Esophagus squamous epithelium (tissue), 5 donors: Measurements from ENCODE around the gene STRBP. TPM values are rescaled to one million over a fixed set of nuclear protein-coding genes. Genes with fewer than 3 reads are reported as not detected.
A peak's percentile ranks its signal among the peaks of the same experiment; 100 is the strongest.

Source experiments
- DNase-seq: peaks from one replicate; lab custom pipeline; 2025; lab: John Stamatoyannopoulos, UW
- H3K27ac ChIP-seq, 4 donors: fragments of 200-600 bp; sonication (generic); one replicate each; pipeline ENCODE4 v1.5.1; 2016 to 2019; ENCODE audit warnings: mild to moderate bottlenecking in 1 of 4
- H3K27me3 ChIP-seq, 4 donors: fragments of 200-600 bp; sonication (generic); 1 replicate in 3 of 4; 2 replicates in 1 of 4; pipeline versions ENCODE4 v1.5.1 to v1.6.0; 2017 to 2021; ENCODE audit warnings: antibody characterized with exemption in 1 of 4
- H3K36me3 ChIP-seq, 3 donors: fragments of 200-600 bp; sonication (generic); one replicate each; pipeline ENCODE4 v1.5.1; 2016 to 2019
- H3K4me1 ChIP-seq, 3 donors: fragments of 200-600 bp; sonication (generic); one replicate each; pipeline ENCODE4 v1.5.1; 2017 to 2019
- H3K4me3 ChIP-seq, 4 donors: fragments of 200-600 bp; sonication (generic); 1 replicate in 3 of 4; 2 replicates in 1 of 4; pipeline ENCODE4 v1.5.1; 2016 to 2019; ENCODE audit warnings: mild to moderate bottlenecking in 2 of 4, moderate library complexity in 1 of 4
- H3K9me3 ChIP-seq, 3 donors: fragments of 200-600 bp; sonication (generic); one replicate each; pipeline ENCODE4 v1.5.1; 2016 to 2019
- POLR2A ChIP-seq, 4 donors: fragments of 450-650 bp; IDR thresholded peaks; one replicate each; pipeline ENCODE4 v1.6.1; 2017; ENCODE audit warnings: antibody characterized with exemption in 4 of 4, mild to moderate bottlenecking in 4 of 4, moderate library complexity in 3 of 4
- WGBS, 2 donors: methylation state at CpG; one replicate each; pipeline ENCODE4 v1.1.5; 2018; 5-methylcytosine and 5-hydroxymethylcytosine counted together
- intact Hi-C: fragments of 100-400 bp; cut with DNase I; formaldehyde crosslinking; loops from one replicate; pipeline ENCODE4 v1.15.0; 2022
- total RNA-seq, 4 donors: library from RNA; depleted of rRNA; stranded (reverse); fragments of >200 nt; gene quantifications; one replicate each; pipeline ENCODE4 v1.1.0, GENCODE V29; 2016
- TF ChIP-seq, protein P1 (sequence below), 6 experiments: fragments of 450-650 bp in 4 of 6; fragments of 200-600 bp in 2 of 6; sonication (generic) in 2 of 6; IDR thresholded peaks; one replicate each; pipeline ENCODE4 v1.5.1; 2016 to 2019; ENCODE audit warnings: antibody characterized with exemption in 6 of 6, mild to moderate bottlenecking in 4 of 6, moderate library complexity in 4 of 6
- donor health status: DM: yes; HTN: yes; CAD: no.

Gene STRBP
- total RNA-seq, 4 donors from 2014 or later, result 22.7 to 26.1 (median 23.6) TPM

DNA sequence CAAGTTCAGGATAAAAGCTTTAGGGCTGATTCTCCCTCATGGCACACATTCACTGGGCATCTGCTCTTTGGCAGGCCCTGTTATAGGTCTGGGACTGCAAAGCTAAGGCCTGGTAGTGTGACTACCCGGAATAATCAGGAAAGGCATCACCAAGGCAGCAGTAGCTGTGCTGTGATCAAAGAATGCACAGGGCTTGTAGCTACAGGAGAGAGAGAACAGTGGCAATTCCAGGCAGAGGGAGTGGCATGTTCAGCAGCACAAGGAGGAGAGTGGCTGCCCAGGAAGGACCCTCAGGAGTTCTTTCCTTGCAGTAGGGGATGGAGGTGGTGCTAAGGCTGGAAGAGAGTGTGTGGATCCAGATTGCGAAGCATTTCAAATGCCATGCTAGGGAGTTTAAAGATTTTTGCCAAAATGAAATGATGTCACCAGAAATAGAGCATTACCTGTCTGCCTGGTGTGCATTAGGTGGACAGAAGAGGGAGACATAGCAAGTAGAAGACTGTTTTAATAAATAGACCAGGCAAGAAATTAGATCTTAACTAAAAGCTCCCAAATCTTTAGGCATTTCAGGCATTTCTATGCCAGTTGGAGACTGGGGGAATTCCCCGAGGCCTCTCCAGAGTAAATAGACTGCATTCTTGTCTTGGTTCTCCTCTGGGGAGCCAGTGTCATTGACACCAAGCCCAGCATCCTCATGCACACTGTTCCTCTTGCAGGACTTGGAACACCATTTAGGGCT, 165.8 kb downstream of the STRBP start:
- WGBS, 2 donors, result 39 to 58% methylated on average over 3 of the region's 3 CpGs
- no peak for DNase-seq
- no peak for TF ChIP-seq POLR2A (IDR thresholded peaks at IDR 0.05)
- TF ChIP-seq, protein P1, sequence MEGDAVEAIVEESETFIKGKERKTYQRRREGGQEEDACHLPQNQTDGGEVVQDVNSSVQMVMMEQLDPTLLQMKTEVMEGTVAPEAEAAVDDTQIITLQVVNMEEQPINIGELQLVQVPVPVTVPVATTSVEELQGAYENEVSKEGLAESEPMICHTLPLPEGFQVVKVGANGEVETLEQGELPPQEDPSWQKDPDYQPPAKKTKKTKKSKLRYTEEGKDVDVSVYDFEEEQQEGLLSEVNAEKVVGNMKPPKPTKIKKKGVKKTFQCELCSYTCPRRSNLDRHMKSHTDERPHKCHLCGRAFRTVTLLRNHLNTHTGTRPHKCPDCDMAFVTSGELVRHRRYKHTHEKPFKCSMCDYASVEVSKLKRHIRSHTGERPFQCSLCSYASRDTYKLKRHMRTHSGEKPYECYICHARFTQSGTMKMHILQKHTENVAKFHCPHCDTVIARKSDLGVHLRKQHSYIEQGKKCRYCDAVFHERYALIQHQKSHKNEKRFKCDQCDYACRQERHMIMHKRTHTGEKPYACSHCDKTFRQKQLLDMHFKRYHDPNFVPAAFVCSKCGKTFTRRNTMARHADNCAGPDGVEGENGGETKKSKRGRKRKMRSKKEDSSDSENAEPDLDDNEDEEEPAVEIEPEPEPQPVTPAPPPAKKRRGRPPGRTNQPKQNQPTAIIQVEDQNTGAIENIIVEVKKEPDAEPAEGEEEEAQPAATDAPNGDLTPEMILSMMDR (IDR thresholded peaks at IDR 0.05), result peak in 4 of 6 experiments; percentile 18 to 45 (median 29)
- Histone ChIP-seq H3K36me3 (peaks cover 12 to 100% (median 22%) of the 10 kb centered on the region in 3 donors), H3K27me3 (no peaks in the 10 kb centered on the region), H3K4me3 (no peak overlapping the region), H3K27ac (peak overlapping the region in 1 of 4 donors; percentile 18), H3K9me3 (no peaks in the 10 kb centered on the region), H3K4me1 (peaks cover 0 to 13% (median 0%) of the 10 kb centered on the region in 3 donors)
- intact Hi-C loops, result no loop called here

DNA sequence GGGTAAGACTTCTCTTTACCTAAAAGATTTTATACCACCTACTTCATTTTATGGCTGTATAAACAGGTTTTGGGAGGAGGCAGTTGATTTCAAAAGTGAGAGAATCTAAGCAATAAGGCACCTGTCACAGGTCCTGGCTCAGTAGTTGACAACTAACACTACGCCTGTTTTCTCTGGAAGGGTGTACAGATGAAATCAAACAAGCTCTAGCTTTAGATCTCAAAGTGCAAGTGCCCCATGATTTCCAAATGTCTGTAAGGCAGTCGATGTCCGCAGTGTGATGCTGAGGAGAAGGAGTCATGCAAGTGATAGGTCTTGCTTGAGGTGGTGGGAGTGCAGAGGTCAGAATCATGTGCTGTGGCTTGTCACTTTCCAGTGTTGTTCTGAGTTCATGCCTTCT, 168.8 kb downstream of the STRBP start:
- DNase-seq, result no peak
- H3K36me3 ChIP-seq, result peaks cover 12 to 99% (median 15%) of the 10 kb centered on the region in 3 donors
- no peak for TF ChIP-seq POLR2A (IDR thresholded peaks at IDR 0.05)
- TF ChIP-seq, protein P1 (IDR thresholded peaks at IDR 0.05), result no peak
- WGBS, 2 donors, result 92 to 95% methylated on average over 3 of the region's 3 CpGs
- intact Hi-C loops, result no loop called here
- H3K4me3 ChIP-seq, result no peak overlapping the region
- no peaks in the 10 kb centered on the region for H3K9me3 ChIP-seq
- no peak overlapping the region for H3K27ac ChIP-seq
- no peaks in the 10 kb centered on the region for H3K27me3 ChIP-seq
- peaks cover 0 to 13% (median 0%) of the 10 kb centered on the region in 3 donors for H3K4me1 ChIP-seq

GRCh38 chr9:123099042-123099441, 169.3 kb downstream of the STRBP start:
- TF ChIP-seq, protein P1 (IDR thresholded peaks at IDR 0.05), result no peak
- no peak for TF ChIP-seq POLR2A (IDR thresholded peaks at IDR 0.05)
- 83 to 94% methylated on average over 6 of the region's 6 CpGs for WGBS, 2 donors
- peaks cover 0 to 13% (median 0%) of the 10 kb centered on the region in 3 donors for H3K4me1 ChIP-seq
- H3K27ac ChIP-seq, result no peak overlapping the region
- no peak for DNase-seq
- peaks cover 12 to 99% (median 15%) of the 10 kb centered on the region in 3 donors for H3K36me3 ChIP-seq
- H3K9me3 ChIP-seq, result no peaks in the 10 kb centered on the region
- H3K27me3 ChIP-seq, result no peaks in the 10 kb centered on the region
- intact Hi-C loops, result no loop called here
- H3K4me3 ChIP-seq, result no peak overlapping the region

- Histone ChIP-seq H3K36me3 (peaks cover 12 to 99% (median 12%) of the 10 kb centered on the region in 3 donors), H3K9me3 (no peaks in the 10 kb centered on the region), H3K27ac (no peak overlapping the region), H3K4me3 (no peak overlapping the region), H3K27me3 (no peaks in the 10 kb centered on the region), H3K4me1 (peaks cover 0 to 14% (median 0%) of the 10 kb centered on the region in 3 donors)
- DNase-seq, result no peak
- intact Hi-C loops, result no loop called here
- TF ChIP-seq, protein P1 (IDR thresholded peaks at IDR 0.05), result no peak
- no peak for TF ChIP-seq POLR2A (IDR thresholded peaks at IDR 0.05)
- 88 to 100% methylated on average over 1 to 3 of the region's 4 CpGs for WGBS, 2 donors
These were observed 170.3 kb downstream of the STRBP start for GRCh38 chr9:123098096-123098459.

- TF ChIP-seq, protein P1 (IDR thresholded peaks at IDR 0.05), result no peak
- no peak for TF ChIP-seq POLR2A (IDR thresholded peaks at IDR 0.05)
- H3K27me3 ChIP-seq, result no peaks in the 10 kb centered on the region
- no peak overlapping the region for H3K27ac ChIP-seq
- H3K36me3 ChIP-seq, result peaks cover 10 to 99% (median 15%) of the 10 kb centered on the region in 3 donors
- no peaks in the 10 kb centered on the region for H3K9me3 ChIP-seq
- DNase-seq, result no peak
- H3K4me3 ChIP-seq, result no peak overlapping the region
- peaks cover 0 to 12% (median 0%) of the 10 kb centered on the region in 3 donors for H3K4me1 ChIP-seq
- 100% methylated on average over 3 of the region's 3 CpGs for WGBS, 2 donors
- intact Hi-C loops, result no loop called here
These were observed 170.8 kb downstream of the STRBP start for GRCh38 chr9:123097430-123098095.
